AG04450 (cell line): ENCODE data around the gene BCS1L. TPM values are rescaled to one million over a fixed set of nuclear protein-coding genes. Genes with fewer than 3 reads are reported as not detected.
"Not testable (repeated sequence)": the region's sequence is repeated elsewhere in the genome, so short reads cannot be mapped to it uniquely, and the experiment has no call there.

Source experiments
- CTCF ChIA-PET: fragments of 300-600, 350-600 bp; formaldehyde crosslinking; extraction: SDS; loops from one replicate; lab custom pipeline; 2022; ENCODE audit warnings: antibody characterized with exemption, inconsistent platforms; lab: Charles Lee
- POLR2A ChIA-PET: fragments of 350-600 bp; formaldehyde crosslinking; extraction: SDS; loops from one replicate; lab custom pipeline; 2021; ENCODE audit warnings: antibody characterized with exemption, inconsistent platforms; lab: Yijun Ruan, JAX
- DNase-seq: peaks from one replicate; pipeline ENCODE4 v3.0.0-alpha.2; 2011; ENCODE audit warnings: low read depth, low spot score
- H3K27ac ChIP-seq: one replicate; pipeline ENCODE4 v1.5.1; 2012; ENCODE audit warnings: low read depth, low read length, control low read depth
- H3K27me3 ChIP-seq: one replicate; pipeline ENCODE4 v1.6.0; 2012; ENCODE audit warnings: low read length; ENCODE audit not compliant: control insufficient read depth, insufficient read depth
- H3K4me3 ChIP-seq: 2 replicates; pipeline ENCODE4 v1.5.1; 2011; ENCODE audit warnings: mild to moderate bottlenecking, low read depth, low read length, control low read depth
- H3K9me3 ChIP-seq: 2 replicates; pipeline ENCODE4 v1.5.1; 2012; ENCODE audit warnings: low read length; ENCODE audit not compliant: control insufficient read depth, insufficient read depth
- polyA plus RNA-seq: library from polyadenylated mRNA; depleted of rRNA; stranded (reverse); fragments of >200 nt; gene quantifications from 2 replicates; pipeline ENCODE4 v1.2.3, GENCODE V29; 2011
- TF ChIP-seq, protein P1 (sequence below): IDR thresholded peaks from 2 replicates; pipeline ENCODE4 v1.5.1; 2011; ENCODE audit warnings: low read depth, low read length, control low read depth, inconsistent platforms

BCS1L gene
- polyA plus RNA-seq, 1 experiment = 28.4 TPM

DNA sequence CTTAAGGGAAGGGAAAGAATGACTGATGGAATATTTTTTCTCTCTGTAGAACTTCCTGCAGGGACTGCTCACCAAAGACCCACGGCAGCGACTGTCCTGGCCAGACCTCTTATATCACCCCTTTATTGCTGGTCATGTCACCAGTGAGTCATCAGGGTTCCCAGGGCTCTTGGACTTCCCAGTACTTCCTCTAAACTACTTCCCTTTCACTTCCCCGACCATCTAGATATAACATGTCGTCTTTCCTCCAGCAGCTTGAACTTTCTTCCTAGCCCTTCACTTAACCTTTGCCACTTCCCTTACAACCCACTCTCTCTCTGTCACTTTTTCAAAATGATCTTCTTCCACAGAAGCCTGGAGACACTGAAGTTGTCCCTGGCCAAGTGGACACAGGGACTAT lies 19.6 kb downstream of the BCS1L start:
- ChIA-PET CTCF (interaction anchor here (2.0 kb wide), 1 partner anchor 8 kb away, joined by 7 read pairs; no protein-coding TSS in a partner anchor), POLR2A (no interaction called here)
- Histone ChIP-seq H3K9me3 (no peaks in the 10 kb centered on the region), H3K27me3 (no peaks in the 10 kb centered on the region), H3K4me3 (no peak overlapping the region), H3K27ac (no peak overlapping the region)
- TF ChIP-seq, protein P1, sequence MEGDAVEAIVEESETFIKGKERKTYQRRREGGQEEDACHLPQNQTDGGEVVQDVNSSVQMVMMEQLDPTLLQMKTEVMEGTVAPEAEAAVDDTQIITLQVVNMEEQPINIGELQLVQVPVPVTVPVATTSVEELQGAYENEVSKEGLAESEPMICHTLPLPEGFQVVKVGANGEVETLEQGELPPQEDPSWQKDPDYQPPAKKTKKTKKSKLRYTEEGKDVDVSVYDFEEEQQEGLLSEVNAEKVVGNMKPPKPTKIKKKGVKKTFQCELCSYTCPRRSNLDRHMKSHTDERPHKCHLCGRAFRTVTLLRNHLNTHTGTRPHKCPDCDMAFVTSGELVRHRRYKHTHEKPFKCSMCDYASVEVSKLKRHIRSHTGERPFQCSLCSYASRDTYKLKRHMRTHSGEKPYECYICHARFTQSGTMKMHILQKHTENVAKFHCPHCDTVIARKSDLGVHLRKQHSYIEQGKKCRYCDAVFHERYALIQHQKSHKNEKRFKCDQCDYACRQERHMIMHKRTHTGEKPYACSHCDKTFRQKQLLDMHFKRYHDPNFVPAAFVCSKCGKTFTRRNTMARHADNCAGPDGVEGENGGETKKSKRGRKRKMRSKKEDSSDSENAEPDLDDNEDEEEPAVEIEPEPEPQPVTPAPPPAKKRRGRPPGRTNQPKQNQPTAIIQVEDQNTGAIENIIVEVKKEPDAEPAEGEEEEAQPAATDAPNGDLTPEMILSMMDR = no peak
- DNase-seq = no peak

DNA sequence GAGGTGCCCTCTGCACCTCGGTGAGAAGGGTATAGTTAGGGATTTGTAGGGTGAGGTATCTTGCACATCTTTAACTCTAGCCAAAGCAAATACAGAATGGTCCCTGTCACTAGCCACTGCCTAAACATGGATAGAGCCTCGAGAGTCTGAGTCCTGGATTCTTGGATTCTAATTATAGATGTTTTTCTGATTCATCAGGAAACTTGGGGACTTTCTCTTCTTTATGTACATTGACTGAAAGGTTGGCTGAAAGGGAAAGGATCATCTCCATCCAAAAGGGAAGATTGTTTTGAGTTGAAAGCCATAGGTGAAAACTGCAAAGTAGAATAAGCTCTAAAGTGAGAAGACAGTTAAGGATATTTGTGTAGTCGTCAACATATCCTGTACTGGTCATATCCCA lies 20.6 kb downstream of the BCS1L start:
- Histone ChIP-seq H3K9me3 (no peaks in the 10 kb centered on the region), H3K27ac (no peak overlapping the region), H3K4me3 (no peak overlapping the region), H3K27me3 (no peaks in the 10 kb centered on the region)
- ChIA-PET CTCF (interaction anchor here (1.0 to 1.4 kb wide), 2 partner anchors 9 to 30 kb away, joined by 3 to 4 read pairs; partner anchors contain the start of gene TTLL4), POLR2A (no interaction called here)
- DNase-seq = no peak
- TF ChIP-seq, protein P1 = no peak

DNA sequence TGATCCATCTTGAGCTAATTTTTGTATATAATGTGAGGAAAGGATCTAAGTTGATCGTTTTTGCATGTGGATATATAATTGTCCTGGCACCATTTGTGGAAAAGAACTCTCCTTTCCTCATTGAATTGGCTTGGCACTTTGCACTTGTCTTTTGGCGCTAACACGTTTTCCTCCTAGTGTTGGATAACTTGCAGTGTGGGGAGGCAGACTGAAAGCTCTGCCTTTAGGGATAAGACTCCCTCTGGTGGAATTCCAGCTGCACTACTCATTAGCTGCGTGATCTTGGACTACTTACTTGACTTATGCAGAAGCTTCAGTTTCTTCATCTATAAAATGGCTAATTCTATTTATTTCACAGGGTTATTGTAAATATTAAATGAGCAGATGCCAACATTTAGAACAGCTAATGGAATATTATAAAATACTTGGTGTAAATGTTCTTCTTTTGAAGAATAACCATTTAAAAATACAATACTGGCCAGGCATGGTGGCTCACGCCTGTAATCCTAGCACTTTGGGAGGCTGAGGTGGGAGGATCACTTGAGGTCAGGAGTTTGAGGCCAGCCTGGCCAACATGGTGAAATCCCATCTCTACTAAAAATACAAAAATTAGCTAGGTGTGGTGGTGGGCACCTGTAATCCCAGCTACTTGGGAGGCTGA lies 28.0 kb downstream of the BCS1L start:
- H3K9me3 ChIP-seq, H3K4me3 ChIP-seq, H3K27ac ChIP-seq, H3K27me3 ChIP-seq: not testable (repeated sequence)
- peak; percentile 55 for DNase-seq
- ChIA-PET CTCF (interaction anchor here (0.6 to 4.1 kb wide), 34 partner anchors 9 to 189 kb away, joined by 3 to 94 read pairs (median 4); partner anchors contain the start of genes BCS1L, PLCD4, RNF25 and STK36), POLR2A (interaction anchor here (0.8 to 1.2 kb wide), 4 partner anchors 10 to 28 kb away, joined by 3 to 7 read pairs (median 4); partner anchors contain the start of genes BCS1L, RNF25, STK36 and TTLL4)
- TF ChIP-seq, protein P1 = peak; percentile 97

DNA sequence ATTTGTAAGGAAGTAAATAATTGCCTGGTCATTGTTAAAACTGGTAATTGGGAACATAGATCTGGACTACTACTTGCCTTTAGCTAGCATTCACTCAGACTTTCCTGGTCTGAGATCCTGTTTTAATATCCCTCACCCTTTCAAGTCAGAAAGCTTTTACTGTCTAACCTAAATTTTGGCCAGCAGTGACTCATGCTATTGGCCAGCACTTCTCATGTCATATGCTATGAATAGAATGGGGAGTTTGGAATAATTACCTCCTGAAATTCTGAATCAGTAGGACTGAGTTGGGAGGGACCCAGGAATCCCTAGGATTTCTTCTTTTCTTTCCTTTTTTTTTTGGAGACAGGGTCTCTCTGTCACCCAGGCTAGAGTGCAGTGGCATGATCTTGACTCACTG lies 31.8 kb downstream of the BCS1L start:
- DNase-seq = peak; percentile 10
- TF ChIP-seq, protein P1 = no peak
- POLR2A ChIA-PET = no interaction called here
- Histone ChIP-seq H3K9me3 (no peaks in the 10 kb centered on the region), H3K27me3 (no peaks in the 10 kb centered on the region), H3K4me3 (no peak overlapping the region), H3K27ac (no peak overlapping the region)
- CTCF ChIA-PET = interaction anchor here (1.2 to 2.7 kb wide), 2 partner anchors 19 to 156 kb away, joined by 3 to 13 read pairs; partner anchors contain the start of gene TTLL4

DNA sequence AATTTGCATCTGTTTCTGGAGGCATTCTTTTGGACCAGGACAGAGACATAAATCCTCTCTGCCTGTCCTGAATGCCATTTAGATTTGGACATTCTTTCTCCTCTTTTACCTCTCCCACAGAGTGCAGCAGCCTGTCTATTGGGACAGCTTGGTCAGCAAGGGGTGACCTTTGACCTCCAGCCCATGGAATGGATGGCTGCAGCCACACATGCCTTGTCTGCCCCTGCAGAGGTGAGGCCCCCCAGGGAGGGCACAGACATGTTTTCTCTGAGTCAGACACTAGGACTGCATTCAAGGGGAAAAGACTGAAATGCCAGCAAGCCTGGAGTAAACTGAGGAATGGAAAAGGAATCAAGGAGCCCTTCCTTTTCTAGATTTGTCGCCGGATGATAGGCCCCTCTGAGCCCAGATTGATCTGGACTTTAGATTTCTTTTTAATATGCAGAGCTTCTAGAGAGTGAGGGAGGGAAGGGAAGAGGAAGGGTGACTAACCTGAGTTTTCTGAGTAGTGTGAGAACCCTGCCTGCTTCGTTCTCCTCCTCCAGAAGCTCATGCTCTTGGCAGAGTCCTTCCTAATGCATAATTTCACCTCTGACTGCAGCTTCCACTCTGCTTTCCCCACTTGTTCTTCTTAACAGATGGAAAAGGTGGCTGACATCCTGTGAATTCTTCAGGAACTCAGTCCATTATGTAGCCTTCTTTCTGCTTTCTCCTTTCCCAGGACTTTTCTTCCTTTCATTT lies 35.1 kb downstream of the BCS1L start:
- DNase-seq = no peak
- POLR2A ChIA-PET = interaction anchor here (0.5 kb wide), 1 partner anchor 289 kb away, joined by 3 read pairs; no protein-coding TSS in a partner anchor
- H3K27me3 ChIP-seq = no peaks in the 10 kb centered on the region
- no peak overlapping the region for H3K4me3 ChIP-seq
- no peak overlapping the region for H3K27ac ChIP-seq
- no peaks in the 10 kb centered on the region for H3K9me3 ChIP-seq
- TF ChIP-seq, protein P1 = no peak
- CTCF ChIA-PET = interaction anchor here (1.9 kb wide), 1 partner anchor 153 kb away, joined by 4 read pairs; no protein-coding TSS in a partner anchor
